SK-N-SH treated with all-trans-retinoic acid at 6 μM for 48 hours (cell line): ENCODE results near the gene COMMD9.

Experiments
- ATAC-seq: fragments of 200-7000 bp; cut with Tn5 transposase; 3 replicates; pipeline ENCODE4 v1.9.1; 2020; ENCODE audit warnings: mild to moderate bottlenecking, moderate library complexity
- ARNTL ChIP-seq: fragments of 450-650 bp; formaldehyde crosslinking; IDR thresholded peaks from 2 replicates; pipeline ENCODE4 v1.5.0; 2020; ENCODE audit warnings: low read depth, mild to moderate bottlenecking, moderate library complexity, borderline replicate concordance
- BACH2 ChIP-seq: fragments of 250-450 bp; sonication (Bioruptor Pico); IDR thresholded peaks from 2 replicates; pipeline ENCODE4 v1.9.0; 2021; ENCODE audit warnings: mild to moderate bottlenecking, borderline replicate concordance
- CSDC2 ChIP-seq: fragments of 250-450 bp; sonication (Bioruptor Pico); IDR thresholded peaks from 2 replicates; pipeline ENCODE4 v1.5.0; 2020; ENCODE audit warnings: mild to moderate bottlenecking, moderate library complexity
- GLIS3 ChIP-seq: fragments of 250-450 bp; sonication (Bioruptor Pico); IDR thresholded peaks from 2 replicates; pipeline ENCODE4 v1.5.0; 2020; ENCODE audit warnings: mild to moderate bottlenecking, moderate library complexity
- OSR1 ChIP-seq: fragments of 250-450 bp; sonication (Bioruptor Pico); IDR thresholded peaks from 2 replicates; pipeline ENCODE4 v1.8.0; 2022; ENCODE audit warnings: moderate library complexity, mild to moderate bottlenecking, inconsistent platforms
- TCF4 ChIP-seq: fragments of 250-450 bp; sonication (Bioruptor Pico); IDR thresholded peaks from 2 replicates; pipeline ENCODE4 v1.8.0; 2021; ENCODE audit warnings: mild to moderate bottlenecking, moderate library complexity, borderline replicate concordance
- ZC3H10 ChIP-seq: fragments of 250-450 bp; sonication (Bioruptor Pico); IDR thresholded peaks from 2 replicates; pipeline ENCODE4 v1.5.1; 2021; ENCODE audit warnings: mild to moderate bottlenecking, moderate library complexity
- ZFP30 ChIP-seq: fragments of 450-650 bp; formaldehyde crosslinking; IDR thresholded peaks from 2 replicates; pipeline ENCODE4 v1.5.0; 2022; ENCODE audit warnings: mild to moderate bottlenecking, moderate library complexity
- ZNF565 ChIP-seq: fragments of 450-650 bp; formaldehyde crosslinking; conservative IDR thresholded peaks from 2 replicates; pipeline ENCODE4 v1.5.0; 2020; ENCODE audit warnings: low read depth, mild to moderate bottlenecking, moderate library complexity
- ZNF70 ChIP-seq: fragments of 450-650 bp; formaldehyde crosslinking; IDR thresholded peaks from 2 replicates; pipeline ENCODE4 v1.5.0; 2020; ENCODE audit warnings: mild to moderate bottlenecking, moderate library complexity
- ZNF8 ChIP-seq: fragments of 450-650 bp; formaldehyde crosslinking; IDR thresholded peaks from 2 replicates; pipeline ENCODE4 v1.5.0; 2020; ENCODE audit warnings: mild to moderate bottlenecking, moderate library complexity
- TF ChIP-seq, protein P1 (sequence below): fragments of 250-450 bp; sonication (Bioruptor Pico); IDR thresholded peaks from 2 replicates; pipeline ENCODE4 v1.8.0; 2020; ENCODE audit warnings: mild to moderate bottlenecking, moderate library complexity, borderline replicate concordance
- TF ChIP-seq, protein P2 (sequence below): fragments of 250-450 bp; sonication (Bioruptor Pico); IDR thresholded peaks from 2 replicates; pipeline ENCODE4 v1.5.1; 2021; ENCODE audit warnings: mild to moderate bottlenecking, moderate library complexity
- TF ChIP-seq, protein P3 (sequence below): fragments of 250-450 bp; sonication (Bioruptor Pico); IDR thresholded peaks from 2 replicates; pipeline ENCODE4 v1.5.0; 2020; ENCODE audit warnings: mild to moderate bottlenecking, moderate library complexity

COMMD9 gene

DNA sequence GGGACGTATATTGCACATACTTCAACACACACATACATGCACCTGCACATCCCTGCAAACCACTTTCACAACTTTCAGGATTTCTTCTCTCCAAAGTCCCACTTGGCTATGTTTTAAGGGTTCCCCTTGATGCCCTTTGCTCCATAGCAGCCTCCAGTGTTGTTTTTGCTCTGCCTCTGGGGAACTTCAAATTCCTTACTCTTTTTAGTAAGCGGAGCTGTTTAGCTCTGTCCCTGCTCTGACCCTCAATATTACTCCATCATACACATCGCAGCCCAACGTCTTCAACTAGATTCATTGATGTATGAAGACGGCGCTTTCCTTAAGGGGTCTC, 25.2 kb upstream of the COMMD9 start (continued):
- TF ChIP-seq, protein P1, sequence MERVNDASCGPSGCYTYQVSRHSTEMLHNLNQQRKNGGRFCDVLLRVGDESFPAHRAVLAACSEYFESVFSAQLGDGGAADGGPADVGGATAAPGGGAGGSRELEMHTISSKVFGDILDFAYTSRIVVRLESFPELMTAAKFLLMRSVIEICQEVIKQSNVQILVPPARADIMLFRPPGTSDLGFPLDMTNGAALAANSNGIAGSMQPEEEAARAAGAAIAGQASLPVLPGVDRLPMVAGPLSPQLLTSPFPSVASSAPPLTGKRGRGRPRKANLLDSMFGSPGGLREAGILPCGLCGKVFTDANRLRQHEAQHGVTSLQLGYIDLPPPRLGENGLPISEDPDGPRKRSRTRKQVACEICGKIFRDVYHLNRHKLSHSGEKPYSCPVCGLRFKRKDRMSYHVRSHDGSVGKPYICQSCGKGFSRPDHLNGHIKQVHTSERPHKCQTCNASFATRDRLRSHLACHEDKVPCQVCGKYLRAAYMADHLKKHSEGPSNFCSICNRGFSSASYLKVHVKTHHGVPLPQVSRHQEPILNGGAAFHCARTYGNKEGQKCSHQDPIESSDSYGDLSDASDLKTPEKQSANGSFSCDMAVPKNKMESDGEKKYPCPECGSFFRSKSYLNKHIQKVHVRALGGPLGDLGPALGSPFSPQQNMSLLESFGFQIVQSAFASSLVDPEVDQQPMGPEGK, result no peak
- TF ChIP-seq BACH2 (CRISPR knock-in tag) (no peak), ZC3H10 (CRISPR knock-in tag) (no peak)
- TF ChIP-seq, all 23 proteins: peak for 0

DNA sequence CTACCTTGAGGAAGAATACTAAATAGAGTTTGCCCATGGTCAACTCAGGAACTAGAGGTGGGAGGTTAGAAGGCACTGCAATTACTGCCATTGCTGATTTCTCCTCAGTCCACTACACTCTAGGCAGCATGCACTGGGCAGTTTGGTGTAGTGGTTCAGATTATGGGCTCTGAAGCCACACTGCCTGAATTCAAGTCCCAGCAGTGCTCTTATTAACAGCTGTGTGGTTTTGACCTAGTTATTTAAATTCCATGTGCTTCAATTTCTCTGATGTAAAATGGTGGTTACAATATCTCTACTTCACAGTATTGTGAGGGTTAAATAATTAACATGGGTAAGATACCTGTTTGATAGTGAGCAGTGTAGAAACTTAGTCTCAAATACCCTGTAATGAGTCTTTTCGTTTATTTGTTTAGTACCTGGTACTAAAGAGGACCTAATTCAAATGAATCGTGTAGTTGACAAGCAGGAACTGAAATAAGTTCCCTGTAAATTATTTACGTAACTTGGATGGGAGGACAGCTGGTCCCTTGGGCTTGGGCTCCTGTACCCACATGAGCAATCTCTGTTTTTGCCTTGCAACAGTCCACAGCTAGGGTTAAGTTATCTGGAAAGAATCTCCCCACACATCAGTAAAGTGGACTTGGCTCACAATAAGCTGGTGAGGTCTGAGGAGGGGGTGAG, 24.7 kb upstream of the COMMD9 start:
- TF ChIP-seq ZNF565 (CRISPR knock-in tag) (no peak), ZFP30 (CRISPR knock-in tag) (no peak), GLIS3 (CRISPR knock-in tag) (no peak), ARNTL (CRISPR knock-in tag) (no peak), OSR1 (CRISPR knock-in tag) (no peak), ZNF70 (CRISPR knock-in tag) (no peak), TCF4 (no peak), ZNF8 (CRISPR knock-in tag) (no peak), CSDC2 (CRISPR knock-in tag) (no peak)
- TF ChIP-seq, protein P2, sequence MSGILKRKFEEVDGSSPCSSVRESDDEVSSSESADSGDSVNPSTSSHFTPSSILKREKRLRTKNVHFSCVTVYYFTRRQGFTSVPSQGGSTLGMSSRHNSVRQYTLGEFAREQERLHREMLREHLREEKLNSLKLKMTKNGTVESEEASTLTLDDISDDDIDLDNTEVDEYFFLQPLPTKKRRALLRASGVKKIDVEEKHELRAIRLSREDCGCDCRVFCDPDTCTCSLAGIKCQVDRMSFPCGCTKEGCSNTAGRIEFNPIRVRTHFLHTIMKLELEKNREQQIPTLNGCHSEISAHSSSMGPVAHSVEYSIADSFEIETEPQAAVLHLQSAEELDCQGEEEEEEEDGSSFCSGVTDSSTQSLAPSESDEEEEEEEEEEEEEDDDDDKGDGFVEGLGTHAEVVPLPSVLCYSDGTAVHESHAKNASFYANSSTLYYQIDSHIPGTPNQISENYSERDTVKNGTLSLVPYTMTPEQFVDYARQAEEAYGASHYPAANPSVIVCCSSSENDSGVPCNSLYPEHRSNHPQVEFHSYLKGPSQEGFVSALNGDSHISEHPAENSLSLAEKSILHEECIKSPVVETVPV, result no peak
- TF ChIP-seq, protein P3, sequence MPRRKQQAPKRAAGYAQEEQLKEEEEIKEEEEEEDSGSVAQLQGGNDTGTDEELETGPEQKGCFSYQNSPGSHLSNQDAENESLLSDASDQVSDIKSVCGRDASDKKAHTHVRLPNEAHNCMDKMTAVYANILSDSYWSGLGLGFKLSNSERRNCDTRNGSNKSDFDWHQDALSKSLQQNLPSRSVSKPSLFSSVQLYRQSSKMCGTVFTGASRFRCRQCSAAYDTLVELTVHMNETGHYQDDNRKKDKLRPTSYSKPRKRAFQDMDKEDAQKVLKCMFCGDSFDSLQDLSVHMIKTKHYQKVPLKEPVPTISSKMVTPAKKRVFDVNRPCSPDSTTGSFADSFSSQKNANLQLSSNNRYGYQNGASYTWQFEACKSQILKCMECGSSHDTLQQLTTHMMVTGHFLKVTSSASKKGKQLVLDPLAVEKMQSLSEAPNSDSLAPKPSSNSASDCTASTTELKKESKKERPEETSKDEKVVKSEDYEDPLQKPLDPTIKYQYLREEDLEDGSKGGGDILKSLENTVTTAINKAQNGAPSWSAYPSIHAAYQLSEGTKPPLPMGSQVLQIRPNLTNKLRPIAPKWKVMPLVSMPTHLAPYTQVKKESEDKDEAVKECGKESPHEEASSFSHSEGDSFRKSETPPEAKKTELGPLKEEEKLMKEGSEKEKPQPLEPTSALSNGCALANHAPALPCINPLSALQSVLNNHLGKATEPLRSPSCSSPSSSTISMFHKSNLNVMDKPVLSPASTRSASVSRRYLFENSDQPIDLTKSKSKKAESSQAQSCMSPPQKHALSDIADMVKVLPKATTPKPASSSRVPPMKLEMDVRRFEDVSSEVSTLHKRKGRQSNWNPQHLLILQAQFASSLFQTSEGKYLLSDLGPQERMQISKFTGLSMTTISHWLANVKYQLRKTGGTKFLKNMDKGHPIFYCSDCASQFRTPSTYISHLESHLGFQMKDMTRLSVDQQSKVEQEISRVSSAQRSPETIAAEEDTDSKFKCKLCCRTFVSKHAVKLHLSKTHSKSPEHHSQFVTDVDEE, result no peak
- no peak for ATAC-seq

DNA sequence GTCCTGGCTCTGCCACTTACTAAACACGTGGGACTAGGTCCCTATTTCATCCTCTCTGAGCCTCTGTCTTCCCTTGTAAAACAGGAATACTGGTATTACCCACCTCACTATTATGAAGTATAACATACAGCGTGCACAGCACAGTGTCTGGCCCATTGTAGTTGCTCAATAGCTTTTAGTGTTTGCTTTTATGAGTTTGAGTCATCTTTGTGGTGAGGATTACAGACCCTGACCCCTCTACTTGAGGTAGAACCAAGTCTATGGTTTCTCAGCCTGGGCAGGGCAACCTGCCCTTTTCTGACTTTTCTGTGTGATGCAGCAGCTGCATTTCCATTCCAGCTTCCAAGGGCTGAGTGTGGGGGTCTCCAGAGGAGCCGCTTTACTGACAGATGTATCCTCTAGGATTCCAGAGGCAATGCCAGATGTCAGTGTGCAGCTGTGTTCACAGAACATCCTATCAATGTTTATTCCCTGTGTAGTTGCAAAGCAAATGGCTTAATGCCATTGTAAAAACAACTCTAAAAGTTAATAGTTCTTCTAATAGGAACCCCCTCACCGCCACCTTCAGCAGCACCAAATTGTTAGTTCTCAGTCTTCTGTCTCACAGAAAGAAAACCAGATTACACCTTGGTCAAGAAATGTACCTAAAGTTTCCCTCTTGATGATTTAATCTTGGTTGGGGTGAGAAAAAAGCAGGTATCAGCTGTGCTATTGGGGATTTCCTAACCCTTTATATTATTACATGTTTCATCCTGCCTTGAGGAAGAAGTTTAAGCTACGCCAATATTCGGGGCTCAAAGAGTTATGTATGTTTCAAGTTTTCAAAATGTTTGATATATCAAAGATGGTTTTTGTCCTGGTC, 23.6 kb upstream of the COMMD9 start:
- TF ChIP-seq, protein P1, result no peak
- TF ChIP-seq, protein P3, result no peak
- TF ChIP-seq ZNF70 (CRISPR knock-in tag), result no peak
- ATAC-seq, result no peak
